OCI-LY3 (cell line): Measurements from ENCODE around the gene LRP1-AS.

ENCODE experiments used
- H2AFZ ChIP-seq: fragments of 200-600, 300-600 bp; shearing (Covaris generic); 2 replicates; pipeline ENCODE4 v1.6.0; 2014; ENCODE audit warnings: antibody characterized with exemption, low read depth, low read length
- H3K27ac ChIP-seq: fragments of 200-600, 300-600 bp; sonication (generic); 2 replicates; pipeline ENCODE4 v1.5.1; 2014; ENCODE audit warnings: mild to moderate bottlenecking, low read length, moderate library complexity, mixed read lengths
- H3K27me3 ChIP-seq: fragments of 200-600, 300-600 bp; sonication (generic); 2 replicates; pipeline ENCODE4 v1.6.1; 2014; ENCODE audit warnings: low read depth, low read length, mixed read lengths
- H3K36me3 ChIP-seq: fragments of 200-600, 300-600 bp; sonication (generic); replicated peaks from 2 replicates; pipeline ENCODE3; 2014; ENCODE audit warnings: low read depth, low read length, mixed read lengths
- H3K4me1 ChIP-seq: fragments of 300-600, 200-600 bp; sonication (generic); 2 replicates; pipeline ENCODE4 v1.6.1; 2014; ENCODE audit warnings: low read length, mixed read lengths
- H3K4me2 ChIP-seq: fragments of 200-600, 300-600 bp; sonication (generic); 2 replicates; pipeline ENCODE4 v1.6.1; 2014; ENCODE audit warnings: low read length, mixed read lengths
- H3K4me3 ChIP-seq: fragments of 300-600, 200-600 bp; sonication (generic); 2 replicates; pipeline ENCODE4 v1.5.1; 2014; ENCODE audit warnings: antibody characterized with exemption, mild to moderate bottlenecking, low read length, moderate library complexity
- H3K79me2 ChIP-seq: fragments of 300-600, 200-600 bp; shearing (Covaris generic); 2 replicates; pipeline ENCODE4 v1.6.1; 2014; ENCODE audit warnings: mild to moderate bottlenecking, low read length, mixed read lengths
- H3K9ac ChIP-seq: fragments of 300-600, 200-600 bp; shearing (Covaris generic); 2 replicates; pipeline ENCODE4 v1.6.0; 2014; ENCODE audit warnings: mild to moderate bottlenecking, low read length, moderate library complexity
- H3K9me3 ChIP-seq: fragments of 200-600, 300-600 bp; shearing (Covaris generic); 2 replicates; pipeline ENCODE4 v1.6.1; 2014; ENCODE audit warnings: low read length, mixed read lengths; ENCODE audit not compliant: insufficient read depth
- H4K20me1 ChIP-seq: fragments of 200-600, 300-600 bp; sonication (generic); 2 replicates; pipeline ENCODE4 v1.6.1; 2016; ENCODE audit warnings: low read length, mixed read lengths; ENCODE audit not compliant: insufficient read depth
- CTCF ChIP-seq: fragments of 200-600, 300-600 bp; sonication (generic); IDR thresholded peaks from 2 replicates; pipeline ENCODE4 v1.5.1; 2014; ENCODE audit warnings: antibody characterized with exemption, low read length, low read depth
- EZH2phosphoT487 ChIP-seq: fragments of 200-600 bp; shearing (Covaris generic); IDR thresholded peaks from 2 replicates; pipeline ENCODE4 v1.6.1; 2018; ENCODE audit warnings: antibody characterized with exemption, mixed run types, low read depth

The LRP1-AS gene

GRCh38 chr12:57145460-57146059 lies 1.9 kb downstream of the LRP1-AS start:
- TF ChIP-seq CTCF: no peak
- H3K4me1 ChIP-seq: no peaks in the 10 kb centered on the region

GRCh38 chr12:57143454-57143853 lies 4.0 kb downstream of the LRP1-AS start:
- Histone ChIP-seq H3K36me3 (no peaks in the 10 kb centered on the region), H3K4me2 (no peak overlapping the region), H3K4me1 (no peaks in the 10 kb centered on the region), H3K9me3 (no peaks in the 10 kb centered on the region), H3K27me3 (0 out of 2 replicates have a peak, but pooled peaks cover 3% of the 10 kb centered on the region), H3K4me3 (no peak overlapping the region), H2AFZ (no peak overlapping the region), H4K20me1 (no peaks in the 10 kb centered on the region), H3K9ac (no peak overlapping the region), H3K27ac (no peak overlapping the region), H3K79me2 (no peaks in the 10 kb centered on the region)
- TF ChIP-seq CTCF (no peak), EZH2phosphoT487 (no peak)

More at GRCh38 chr12:57145460-57146059, 1.9 kb downstream of the LRP1-AS start:
- Histone ChIP-seq H3K4me2 (no peak overlapping the region), H3K27ac (no peak overlapping the region), H3K36me3 (no peaks in the 10 kb centered on the region), H3K79me2 (no peaks in the 10 kb centered on the region), H3K9ac (no peak overlapping the region), H3K4me3 (no peak overlapping the region), H3K27me3 (no peaks in the 10 kb centered on the region), H4K20me1 (no peaks in the 10 kb centered on the region), H2AFZ (no peak overlapping the region), H3K9me3 (no peaks in the 10 kb centered on the region)

DNA sequence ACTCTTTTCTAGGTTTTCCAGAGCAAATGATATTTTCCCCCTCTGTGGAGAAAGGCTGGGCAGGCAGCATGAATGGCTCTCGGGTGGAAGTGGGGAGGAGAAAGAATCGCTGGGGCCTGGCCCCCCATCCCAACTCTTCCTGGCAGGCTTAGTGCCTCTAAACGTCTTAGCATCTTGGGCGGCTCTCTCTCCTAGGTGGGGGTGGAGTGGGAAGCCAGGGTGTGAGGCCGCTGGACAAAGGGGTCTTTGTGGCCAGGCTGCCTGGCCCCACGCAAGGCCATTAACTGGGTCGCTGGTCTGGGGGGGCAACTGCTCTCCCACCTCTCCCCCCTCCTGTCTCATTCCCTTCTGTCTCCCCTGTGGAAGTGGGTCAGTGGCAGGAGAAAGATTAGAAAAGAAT lies 4.7 kb downstream of the LRP1-AS start:
- Histone ChIP-seq H3K79me2 (no peaks in the 10 kb centered on the region), H3K4me2 (no peak overlapping the region), H3K9ac (no peak overlapping the region), H4K20me1 (no peaks in the 10 kb centered on the region), H3K36me3 (no peaks in the 10 kb centered on the region), H3K9me3 (no peaks in the 10 kb centered on the region), H3K4me1 (no peaks in the 10 kb centered on the region), H3K27me3 (0 out of 2 replicates have a peak, but pooled peaks cover 3% of the 10 kb centered on the region), H2AFZ (no peak overlapping the region), H3K4me3 (no peak overlapping the region), H3K27ac (no peak overlapping the region)
- TF ChIP-seq EZH2phosphoT487 (no peak), CTCF (no peak)

DNA sequence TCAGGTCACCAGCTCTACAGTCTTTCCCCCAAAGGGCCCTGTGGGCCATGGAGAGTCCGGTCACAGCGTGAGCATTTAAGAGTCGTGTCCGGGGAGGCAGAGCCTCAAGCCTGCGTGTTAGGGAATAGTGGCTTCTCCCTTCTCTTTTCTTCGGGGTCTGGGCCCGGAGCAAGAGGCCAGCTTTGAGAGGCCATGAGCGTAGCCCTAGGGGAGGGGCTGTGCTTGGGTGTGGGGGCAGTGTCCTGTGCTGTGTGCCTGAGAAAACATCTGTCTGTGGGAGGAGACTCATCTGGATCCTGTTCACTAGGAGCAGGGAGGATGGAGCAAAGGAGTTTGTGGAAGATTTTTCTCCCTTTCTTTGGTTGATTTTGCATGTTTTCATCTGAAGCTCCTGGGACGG lies 5.3 kb downstream of the LRP1-AS start:
- H3K79me2 ChIP-seq: no peaks in the 10 kb centered on the region
- H3K4me2 ChIP-seq: no peak overlapping the region
- H3K27me3 ChIP-seq: 0 out of 2 replicates have a peak, but pooled peaks cover 3% of the 10 kb centered on the region
- H2AFZ ChIP-seq: no peak overlapping the region
- no peaks in the 10 kb centered on the region for H3K4me1 ChIP-seq
- H3K4me3 ChIP-seq: no peak overlapping the region
- H4K20me1 ChIP-seq: no peaks in the 10 kb centered on the region
- no peak overlapping the region for H3K9ac ChIP-seq
- H3K27ac ChIP-seq: no peak overlapping the region
- H3K9me3 ChIP-seq: no peaks in the 10 kb centered on the region
- H3K36me3 ChIP-seq: no peaks in the 10 kb centered on the region
- TF ChIP-seq CTCF: no peak
- no peak for TF ChIP-seq EZH2phosphoT487
